Peyer's patch (tissue), 4 donors: ENCODE data around the gene PILRB.

ENCODE experiments used
- CTCF ChIP-seq, 6 experiments: fragments of 450-650 bp in 4 of 6; fragments of 200-600 bp in 2 of 6; sonication (generic) in 1 of 6; IDR thresholded peaks; one replicate each; pipeline ENCODE4 v1.5.1; 2017 to 2019; ENCODE audit warnings: antibody characterized with exemption in 6 of 6, mild to moderate bottlenecking in 3 of 6, moderate library complexity in 1 of 6
- POLR2A ChIP-seq, 2 donors: fragments of 450-650 bp; IDR thresholded peaks; one replicate each; pipeline ENCODE4 v1.5.1; 2017; ENCODE audit warnings: antibody characterized with exemption in 2 of 2, mild to moderate bottlenecking in 2 of 2, moderate library complexity in 2 of 2

GRCh38 chr7:100415448-100415847 lies 57.5 kb downstream of the PILRB start:
- TF ChIP-seq POLR2A (IDR thresholded peaks at IDR 0.05) (no peak), CTCF (IDR thresholded peaks at IDR 0.05) (no peak)
